ENCODE results near the gene CHST8. TPM values are rescaled to one million over a fixed set of nuclear protein-coding genes. Genes with fewer than 3 reads are reported as not detected.
A peak's percentile ranks its signal among the peaks of the same experiment; 100 is the strongest.

Gene CHST8
- polyA plus RNA-seq, 1 of the 3 experiments (the other 2 are of a cell fraction): 0.05 TPM

DNA sequence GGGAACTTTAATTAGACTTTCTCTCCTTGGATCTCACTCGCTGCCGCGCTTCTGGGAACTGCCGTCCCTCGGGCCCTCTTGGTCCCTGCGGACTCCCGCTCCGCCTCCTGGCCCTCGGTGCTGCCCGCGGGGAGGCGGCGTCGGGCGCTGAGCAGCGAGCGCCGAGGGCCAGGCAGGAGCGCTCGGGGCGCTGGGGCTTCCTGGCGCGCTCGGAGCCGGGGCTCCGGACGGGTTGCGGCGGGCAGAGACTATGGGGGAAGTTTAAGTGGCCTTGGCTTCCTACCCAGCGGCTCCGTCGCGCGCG is 704 bp downstream of the CHST8 start:
- ChIA-PET CTCF (interaction anchor here (0.5 to 1.4 kb wide), 5 partner anchors 102 to 192 kb away, joined by 3 to 6 read pairs (median 3); no protein-coding TSS in a partner anchor), POLR2A (no interaction called here)
- Histone ChIP-seq H3K9ac (no peak overlapping the region), H3K27me3 (ENCODE audit: insufficient read depth) (peaks cover 17% of the 10 kb centered on the region; the same call in 1 of the 2 replicates), H3K4me2 (peak overlapping the region; percentile 44; the same call in 1 of the 2 replicates), H4K20me1 (ENCODE audit: insufficient read depth) (no peaks in the 10 kb centered on the region), H3K4me1 (ENCODE audit: control insufficient read depth in 1 of 2, insufficient read depth in 2 of 2, low read depth in 1 of 2, low read length in 1 of 2) (peaks cover 0 to 11% of the 10 kb centered on the region in 2 experiments; a peak in 1 of 4 replicates), H3K4me3 (ENCODE audit: low read depth in 2 of 2, low read length in 1 of 2) (peak overlapping the region in 1 of 2 experiments; percentile 49; a peak in 2 of 4 replicates), H3K9me3 (no peaks in the 10 kb centered on the region), H2AFZ (ENCODE audit: low read depth) (no peak overlapping the region), H3K27ac (ENCODE audit: low read depth in 2 of 2, low read length in 1 of 2) (no peak overlapping the region; a peak in 1 of 4 replicates), H3K36me3 (replicated peaks in 1 of 2; ENCODE audit: control insufficient read depth in 1 of 2, insufficient read depth in 2 of 2, low read length in 1 of 2) (no peaks in the 10 kb centered on the region), H3K79me2 (ENCODE audit: insufficient read depth) (no peaks in the 10 kb centered on the region), H3K9me2 (no peaks in the 10 kb centered on the region), H3F3A (replicated peaks; ENCODE audit: insufficient read depth) (no peaks in the 10 kb centered on the region)
- TF ChIP-seq, protein P1, sequence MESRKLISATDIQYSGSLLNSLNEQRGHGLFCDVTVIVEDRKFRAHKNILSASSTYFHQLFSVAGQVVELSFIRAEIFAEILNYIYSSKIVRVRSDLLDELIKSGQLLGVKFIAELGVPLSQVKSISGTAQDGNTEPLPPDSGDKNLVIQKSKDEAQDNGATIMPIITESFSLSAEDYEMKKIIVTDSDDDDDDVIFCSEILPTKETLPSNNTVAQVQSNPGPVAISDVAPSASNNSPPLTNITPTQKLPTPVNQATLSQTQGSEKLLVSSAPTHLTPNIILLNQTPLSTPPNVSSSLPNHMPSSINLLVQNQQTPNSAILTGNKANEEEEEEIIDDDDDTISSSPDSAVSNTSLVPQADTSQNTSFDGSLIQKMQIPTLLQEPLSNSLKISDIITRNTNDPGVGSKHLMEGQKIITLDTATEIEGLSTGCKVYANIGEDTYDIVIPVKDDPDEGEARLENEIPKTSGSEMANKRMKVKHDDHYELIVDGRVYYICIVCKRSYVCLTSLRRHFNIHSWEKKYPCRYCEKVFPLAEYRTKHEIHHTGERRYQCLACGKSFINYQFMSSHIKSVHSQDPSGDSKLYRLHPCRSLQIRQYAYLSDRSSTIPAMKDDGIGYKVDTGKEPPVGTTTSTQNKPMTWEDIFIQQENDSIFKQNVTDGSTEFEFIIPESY (IDR thresholded peaks at IDR 0.05; ENCODE audit: borderline replicate concordance, low read depth): no peak
- TF ChIP-seq MEF2A (IDR thresholded peaks at IDR 0.05; ENCODE audit: borderline replicate concordance, low read depth) (no peak), TAF1 (IDR thresholded peaks at IDR 0.05; ENCODE audit: borderline replicate concordance, low read depth, low read length) (no peak), SMC3 (IDR thresholded peaks at IDR 0.05; ENCODE audit: low read depth, low read length) (no peak), NFIC (IDR thresholded peaks at IDR 0.05; ENCODE audit: borderline replicate concordance) (no peak), FOXM1 (IDR thresholded peaks at IDR 0.05; ENCODE audit: low read depth) (no peak), CTCF (IDR thresholded peaks at IDR 0.05) (no peak), JUND (IDR thresholded peaks at IDR 0.05) (no peak), YY1 (IDR thresholded peaks at IDR 0.05; ENCODE audit: low read depth) (no peak), TCF12 (IDR thresholded peaks at IDR 0.05) (no peak)
- TF ChIP-seq, protein P2, sequence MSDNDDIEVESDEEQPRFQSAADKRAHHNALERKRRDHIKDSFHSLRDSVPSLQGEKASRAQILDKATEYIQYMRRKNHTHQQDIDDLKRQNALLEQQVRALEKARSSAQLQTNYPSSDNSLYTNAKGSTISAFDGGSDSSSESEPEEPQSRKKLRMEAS (IDR thresholded peaks at IDR 0.05; ENCODE audit: low read depth): no peak
- TF ChIP-seq, protein P3, sequence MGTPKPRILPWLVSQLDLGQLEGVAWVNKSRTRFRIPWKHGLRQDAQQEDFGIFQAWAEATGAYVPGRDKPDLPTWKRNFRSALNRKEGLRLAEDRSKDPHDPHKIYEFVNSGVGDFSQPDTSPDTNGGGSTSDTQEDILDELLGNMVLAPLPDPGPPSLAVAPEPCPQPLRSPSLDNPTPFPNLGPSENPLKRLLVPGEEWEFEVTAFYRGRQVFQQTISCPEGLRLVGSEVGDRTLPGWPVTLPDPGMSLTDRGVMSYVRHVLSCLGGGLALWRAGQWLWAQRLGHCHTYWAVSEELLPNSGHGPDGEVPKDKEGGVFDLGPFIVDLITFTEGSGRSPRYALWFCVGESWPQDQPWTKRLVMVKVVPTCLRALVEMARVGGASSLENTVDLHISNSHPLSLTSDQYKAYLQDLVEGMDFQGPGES (IDR thresholded peaks at IDR 0.05; ENCODE audit: low read depth, low read length): no peak
- no CpG with 5 or more reads among the region's 35 CpGs for WGBS (ENCODE audit: low lambda C conversion rate)
- peak; percentile 78 for DNase-seq

Measured in SK-N-SH (cell line).